Omental fat pad (tissue), 4 donors: ENCODE measurements around the gene NAALAD2. TPM values are rescaled to one million over a fixed set of nuclear protein-coding genes. Genes with fewer than 3 reads are reported as not detected.
"Not testable (repeated sequence)": the region's sequence is repeated elsewhere in the genome, so short reads cannot be mapped to it uniquely, and the experiment has no call there.

Experiments
- ATAC-seq: fragments of 150-250 bp; one replicate; pipeline ENCODE4 v1.9.1; 2016; ENCODE audit warnings: mild to moderate bottlenecking, moderate library complexity; ENCODE audit not compliant: low FRiP score
- DNase-seq: peaks from one replicate; pipeline ENCODE4 v3.0.0-alpha.2; 2019; ENCODE audit warnings: low spot score
- CTCF ChIP-seq, 3 donors: fragments of 450-650 bp; IDR thresholded peaks; one replicate each; pipeline ENCODE4 v1.5.1; 2016 to 2017; ENCODE audit warnings: antibody characterized with exemption in 3 of 3, mild to moderate bottlenecking in 3 of 3, moderate library complexity in 2 of 3
- total RNA-seq, 4 donors: library from RNA; depleted of rRNA; stranded (reverse); fragments of >200 nt; gene quantifications; one replicate each; pipeline ENCODE4 v1.1.0, GENCODE V29; 2016

NAALAD2 gene
- total RNA-seq: 10 to 100 TPM in 1 of 4 donors, 1 to 10 TPM in 3; 1.9 to 10.2 (median 4.9) TPM

GRCh38 chr11:90134478-90135003, at the start of gene NAALAD2:
Gene NAALAD2, plus strand, starts transcription at chr11:90134663. Its CDS starts 96 bp downstream, at chr11:90134759.
- ATAC-seq (peak; percentile 83), DNase-seq (no peak)
- TF ChIP-seq CTCF (IDR thresholded peaks at IDR 0.05): no peak

DNA sequence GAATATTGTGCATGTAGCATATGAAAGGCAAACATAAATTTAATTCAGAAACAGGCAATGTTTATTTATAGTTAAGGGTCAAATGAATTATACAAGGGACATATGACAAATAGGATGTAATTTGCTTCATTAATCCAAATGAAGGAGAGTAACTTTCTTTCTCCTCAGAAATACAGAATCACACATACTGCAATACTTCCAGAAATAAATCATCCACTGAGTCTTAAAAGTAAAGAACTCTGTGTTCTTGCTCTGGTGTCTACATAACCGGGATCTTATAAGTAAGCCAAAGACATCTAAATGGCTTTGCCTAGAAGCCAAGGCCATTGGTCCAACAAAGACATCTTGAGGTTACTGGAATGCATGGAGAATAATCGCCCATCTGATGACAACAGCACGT, 48.8 kb upstream of the NAALAD2 start, which contains the start of gene UBTFL1:
Gene UBTFL1 (plus strand): TSS at position 301 of the 400 bp plus-strand sequence. CDS start 0 bp downstream, at position 301.
- not testable (repeated sequence) for DNase-seq, ATAC-seq

GRCh38 chr11:90088731-90089130, 45.7 kb upstream of the NAALAD2 start:
- not testable (repeated sequence) for DNase-seq, ATAC-seq

DNA sequence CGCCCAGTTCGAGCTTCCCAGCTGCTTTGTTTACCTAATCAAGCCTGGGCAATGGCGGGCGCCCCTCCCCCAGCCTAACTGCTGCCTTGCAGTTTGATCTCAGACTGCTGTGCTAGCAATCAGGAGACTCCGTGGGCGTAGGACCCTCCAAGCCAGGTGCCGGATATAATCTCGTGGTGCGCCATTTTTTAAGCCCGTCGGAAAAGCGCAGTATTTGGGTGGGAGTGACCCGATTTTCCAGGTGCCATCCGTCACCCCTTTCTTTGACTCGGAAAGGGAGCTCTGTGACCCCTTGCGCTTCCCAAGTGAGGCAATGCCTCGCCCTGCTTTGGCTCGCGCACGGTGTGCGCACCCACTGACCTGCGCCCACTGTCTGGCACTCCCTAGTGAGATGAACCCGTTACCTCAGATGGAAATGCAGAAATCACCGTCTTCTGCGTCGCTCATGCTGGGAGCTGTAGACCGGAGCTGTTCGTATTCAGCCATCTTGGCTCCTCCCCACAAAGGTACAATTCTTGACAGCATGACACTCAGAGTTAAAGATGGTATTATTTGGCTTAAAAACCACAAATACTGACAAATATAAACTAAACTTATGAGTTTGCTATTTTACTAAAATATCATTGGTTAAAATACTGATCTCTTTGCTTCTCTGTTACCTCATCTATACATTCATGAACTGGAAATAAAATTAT, 39.1 kb upstream of the NAALAD2 start:
- ATAC-seq, DNase-seq: not testable (repeated sequence)

GRCh38 chr11:90098261-90098660, 36.2 kb upstream of the NAALAD2 start:
- not testable (repeated sequence) for DNase-seq, ATAC-seq

DNA sequence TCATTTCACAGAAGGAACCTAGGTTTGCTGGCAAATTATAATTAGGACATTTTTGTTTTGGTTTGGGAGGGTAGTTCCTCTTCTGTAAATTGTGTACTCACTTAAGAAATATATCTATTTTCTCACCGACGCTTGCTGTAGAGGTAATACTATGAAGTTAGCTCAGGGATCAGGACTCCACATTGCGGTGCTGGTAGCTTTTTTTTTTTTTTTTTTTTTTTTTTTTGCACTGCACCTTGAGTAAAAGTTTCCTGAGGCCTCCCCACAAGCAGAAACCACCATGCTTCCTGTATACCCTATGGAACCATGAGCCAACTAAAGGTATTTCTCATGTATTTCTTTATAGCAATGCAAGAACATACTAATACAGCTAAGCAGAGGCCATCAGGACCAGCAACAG, 34.0 kb upstream of the NAALAD2 start:
- DNase-seq (no peak), ATAC-seq (no peak)
- TF ChIP-seq CTCF (IDR thresholded peaks at IDR 0.05): no peak

DNA sequence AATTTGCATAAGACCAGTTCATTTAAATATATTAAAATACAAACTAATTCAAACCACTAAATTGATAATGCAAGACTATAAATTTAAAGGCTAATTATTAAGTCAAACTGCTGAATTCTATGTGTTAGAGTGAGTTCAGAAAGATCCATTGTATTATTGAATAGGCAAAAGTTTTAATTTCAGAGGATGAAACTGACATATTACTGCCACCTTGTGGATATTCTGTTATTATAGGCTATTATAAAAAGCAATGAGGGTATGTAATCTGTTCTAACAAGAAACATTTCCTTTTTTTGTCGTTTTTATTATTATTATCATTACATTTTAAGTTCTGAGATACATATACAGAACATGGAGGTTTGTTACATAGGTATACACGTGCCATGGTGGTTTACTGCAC, 20.9 kb upstream of the NAALAD2 start:
- ATAC-seq: no peak
- DNase-seq: no peak
- no peak for TF ChIP-seq CTCF (IDR thresholded peaks at IDR 0.05)

- no peak for TF ChIP-seq CTCF (IDR thresholded peaks at IDR 0.05)
- no peak for DNase-seq
- no peak for ATAC-seq
Measured at GRCh38 chr11:90120191-90120590, 14.3 kb upstream of the NAALAD2 start.

DNA sequence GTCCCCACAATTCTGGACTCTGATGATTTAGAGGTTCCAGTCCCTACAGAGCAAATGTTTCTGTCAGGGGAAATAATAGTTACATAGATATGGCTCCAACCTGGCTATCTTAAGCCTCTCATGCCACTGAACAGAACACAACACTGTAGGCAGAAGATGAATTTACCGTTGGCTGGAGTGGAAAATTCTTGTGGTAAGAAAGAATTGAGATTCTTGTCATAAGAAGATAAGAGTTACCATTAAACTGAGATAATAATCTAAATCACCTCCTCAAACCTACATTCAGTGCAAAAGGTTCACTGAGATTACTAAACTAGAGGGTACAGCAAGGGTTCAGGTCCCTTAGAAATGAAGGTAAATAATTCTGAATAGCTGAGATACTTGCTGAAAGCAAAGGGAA, 10.1 kb upstream of the NAALAD2 start:
- ATAC-seq: no peak
- no peak for TF ChIP-seq CTCF (IDR thresholded peaks at IDR 0.05)
- DNase-seq: no peak
